Measurements from ENCODE around the gene HSPA2.

DNA sequence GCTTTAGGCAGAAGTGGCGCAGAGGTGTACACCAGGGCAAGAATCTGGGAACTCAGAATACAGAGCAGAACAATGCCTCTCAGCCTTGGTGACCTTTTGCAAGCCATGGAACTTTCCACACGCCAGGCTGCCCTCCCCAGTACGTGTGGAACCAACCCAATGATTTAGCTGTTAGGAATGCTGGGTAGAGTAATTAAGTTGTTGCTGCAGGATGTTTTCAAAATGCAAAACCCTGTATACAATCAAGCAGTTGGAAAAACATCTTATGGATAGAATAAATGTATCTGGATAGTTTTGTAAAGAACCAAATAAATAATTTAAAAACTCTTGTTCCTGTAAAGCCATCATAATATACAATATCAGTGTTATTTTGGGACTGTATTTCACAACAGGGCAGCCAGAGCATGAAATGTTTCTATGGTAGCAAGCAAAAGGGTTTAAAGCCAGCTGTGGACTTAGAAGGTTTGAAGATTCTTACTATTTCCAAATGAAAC is 28.6 kb downstream of the HSPA2 start:
- TF ChIP-seq, protein P1, sequence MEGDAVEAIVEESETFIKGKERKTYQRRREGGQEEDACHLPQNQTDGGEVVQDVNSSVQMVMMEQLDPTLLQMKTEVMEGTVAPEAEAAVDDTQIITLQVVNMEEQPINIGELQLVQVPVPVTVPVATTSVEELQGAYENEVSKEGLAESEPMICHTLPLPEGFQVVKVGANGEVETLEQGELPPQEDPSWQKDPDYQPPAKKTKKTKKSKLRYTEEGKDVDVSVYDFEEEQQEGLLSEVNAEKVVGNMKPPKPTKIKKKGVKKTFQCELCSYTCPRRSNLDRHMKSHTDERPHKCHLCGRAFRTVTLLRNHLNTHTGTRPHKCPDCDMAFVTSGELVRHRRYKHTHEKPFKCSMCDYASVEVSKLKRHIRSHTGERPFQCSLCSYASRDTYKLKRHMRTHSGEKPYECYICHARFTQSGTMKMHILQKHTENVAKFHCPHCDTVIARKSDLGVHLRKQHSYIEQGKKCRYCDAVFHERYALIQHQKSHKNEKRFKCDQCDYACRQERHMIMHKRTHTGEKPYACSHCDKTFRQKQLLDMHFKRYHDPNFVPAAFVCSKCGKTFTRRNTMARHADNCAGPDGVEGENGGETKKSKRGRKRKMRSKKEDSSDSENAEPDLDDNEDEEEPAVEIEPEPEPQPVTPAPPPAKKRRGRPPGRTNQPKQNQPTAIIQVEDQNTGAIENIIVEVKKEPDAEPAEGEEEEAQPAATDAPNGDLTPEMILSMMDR (IDR thresholded peaks at IDR 0.05) = no peak
- TF ChIP-seq EP300 (IDR thresholded peaks at IDR 0.05) = peak; percentile 72 to 88

Data from tibial nerve (tissue), 4 donors.